Fibroblast of lung (primary cell): Measurements from ENCODE around the gene HES7.

Source experiments
- EZH2 ChIP-seq: IDR thresholded peaks from 2 replicates; pipeline ENCODE4 v1.5.1; 2012; ENCODE audit warnings: low read length, control low read depth, mild to moderate bottlenecking; ENCODE audit errors: missing control alignments
- TF ChIP-seq, protein P1 (sequence below), 2 donors: IDR thresholded peaks in 1 of 2; conservative IDR thresholded peaks in 1 of 2; 1 replicate in 1 of 2; 2 replicates in 1 of 2; pipeline ENCODE4 v1.5.1; 2011 to 2012; ENCODE audit warnings: low read length in 2 of 2, control low read depth in 1 of 2, inconsistent platforms in 1 of 2, low read depth in 1 of 2, mild to moderate bottlenecking in 1 of 2

DNA sequence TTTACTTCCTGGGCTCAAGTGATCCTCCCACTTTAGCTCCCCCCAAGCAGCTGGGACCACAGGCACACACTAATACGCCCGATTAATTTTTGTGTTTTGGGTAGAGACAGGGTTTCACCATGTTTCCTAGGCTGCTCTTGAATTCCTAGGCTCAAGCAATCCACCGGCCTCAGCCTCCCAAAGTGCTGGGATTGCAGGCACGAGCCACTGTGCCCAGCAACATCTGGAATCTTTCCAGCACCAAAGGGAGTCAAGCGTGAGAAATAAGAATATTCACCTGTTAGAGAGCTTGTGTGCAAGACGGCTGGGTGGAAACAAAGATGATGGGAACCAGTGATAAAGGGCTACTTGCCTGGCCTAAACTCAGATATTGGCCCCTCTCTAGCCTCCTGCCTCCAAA is 22.2 kb downstream of the HES7 start:
- TF ChIP-seq, protein P1, sequence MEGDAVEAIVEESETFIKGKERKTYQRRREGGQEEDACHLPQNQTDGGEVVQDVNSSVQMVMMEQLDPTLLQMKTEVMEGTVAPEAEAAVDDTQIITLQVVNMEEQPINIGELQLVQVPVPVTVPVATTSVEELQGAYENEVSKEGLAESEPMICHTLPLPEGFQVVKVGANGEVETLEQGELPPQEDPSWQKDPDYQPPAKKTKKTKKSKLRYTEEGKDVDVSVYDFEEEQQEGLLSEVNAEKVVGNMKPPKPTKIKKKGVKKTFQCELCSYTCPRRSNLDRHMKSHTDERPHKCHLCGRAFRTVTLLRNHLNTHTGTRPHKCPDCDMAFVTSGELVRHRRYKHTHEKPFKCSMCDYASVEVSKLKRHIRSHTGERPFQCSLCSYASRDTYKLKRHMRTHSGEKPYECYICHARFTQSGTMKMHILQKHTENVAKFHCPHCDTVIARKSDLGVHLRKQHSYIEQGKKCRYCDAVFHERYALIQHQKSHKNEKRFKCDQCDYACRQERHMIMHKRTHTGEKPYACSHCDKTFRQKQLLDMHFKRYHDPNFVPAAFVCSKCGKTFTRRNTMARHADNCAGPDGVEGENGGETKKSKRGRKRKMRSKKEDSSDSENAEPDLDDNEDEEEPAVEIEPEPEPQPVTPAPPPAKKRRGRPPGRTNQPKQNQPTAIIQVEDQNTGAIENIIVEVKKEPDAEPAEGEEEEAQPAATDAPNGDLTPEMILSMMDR (conservative IDR thresholded peaks at IDR 0.05 in 1 of 2, IDR thresholded peaks at IDR 0.05 in 1 of 2; ENCODE audit: low read depth in 1 of 2, low read length in 2 of 2): no peak
- no peak for TF ChIP-seq EZH2
